Measurements from ENCODE around the gene NOVA1. TPM values are rescaled to one million over a fixed set of nuclear protein-coding genes. Genes with fewer than 3 reads are reported as not detected.

The NOVA1 gene
- polyA plus RNA-seq, 1 donor = 11.6 TPM

- no peaks in the 10 kb centered on the region for H3K36me3 ChIP-seq (ENCODE audit: control insufficient read depth, insufficient read depth, low read length)
- no peaks in the 10 kb centered on the region for H3K4me1 ChIP-seq (ENCODE audit: control insufficient read depth, insufficient read depth, low read length)
- no peaks in the 10 kb centered on the region for H3K9me3 ChIP-seq (ENCODE audit: control insufficient read depth, low read depth, low read length)
- DNase-seq = no peak
- 40% methylated on average over 1 of the region's 2 CpGs for WGBS (ENCODE audit: insufficient coverage, low lambda C conversion rate)
- H3K27ac ChIP-seq (ENCODE audit: low read length) = no peak overlapping the region
- H3K27me3 ChIP-seq (ENCODE audit: control insufficient read depth, insufficient read depth, low read length) = no peaks in the 10 kb centered on the region
- H3K4me3 ChIP-seq (ENCODE audit: low read length) = no peak overlapping the region
These were observed 3.7 kb downstream of the NOVA1 start for GRCh38 chr14:26594148-26594547.

- H3K4me3 ChIP-seq (ENCODE audit: low read length) = no peak overlapping the region
- WGBS (ENCODE audit: insufficient coverage, low lambda C conversion rate) = 100% methylated on average over 4 of the region's 4 CpGs
These were observed 4.5 kb downstream of the NOVA1 start for GRCh38 chr14:26593357-26593756.

GRCh38 chr14:26589925-26590324 lies 7.9 kb downstream of the NOVA1 start:
- no peak overlapping the region for H3K27ac ChIP-seq (ENCODE audit: low read length)
- no peak for DNase-seq
- no peak overlapping the region for H3K4me3 ChIP-seq (ENCODE audit: low read length)
- WGBS (ENCODE audit: insufficient coverage, low lambda C conversion rate) = no CpG with 5 or more reads among the region's 1 CpG
- H3K4me1 ChIP-seq (ENCODE audit: control insufficient read depth, insufficient read depth, low read length) = no peaks in the 10 kb centered on the region
- no peaks in the 10 kb centered on the region for H3K27me3 ChIP-seq (ENCODE audit: control insufficient read depth, insufficient read depth, low read length)
- H3K36me3 ChIP-seq (ENCODE audit: control insufficient read depth, insufficient read depth, low read length) = no peaks in the 10 kb centered on the region
- H3K9me3 ChIP-seq (ENCODE audit: control insufficient read depth, low read depth, low read length) = no peaks in the 10 kb centered on the region

More at GRCh38 chr14:26593357-26593756, 4.5 kb downstream of the NOVA1 start:
- Histone ChIP-seq H3K4me1 (ENCODE audit: control insufficient read depth, insufficient read depth, low read length) (no peaks in the 10 kb centered on the region), H3K27me3 (ENCODE audit: control insufficient read depth, insufficient read depth, low read length) (no peaks in the 10 kb centered on the region), H3K9me3 (ENCODE audit: control insufficient read depth, low read depth, low read length) (no peaks in the 10 kb centered on the region), H3K27ac (ENCODE audit: low read length) (no peak overlapping the region), H3K36me3 (ENCODE audit: control insufficient read depth, insufficient read depth, low read length) (no peaks in the 10 kb centered on the region)
- DNase-seq = no peak

DNA sequence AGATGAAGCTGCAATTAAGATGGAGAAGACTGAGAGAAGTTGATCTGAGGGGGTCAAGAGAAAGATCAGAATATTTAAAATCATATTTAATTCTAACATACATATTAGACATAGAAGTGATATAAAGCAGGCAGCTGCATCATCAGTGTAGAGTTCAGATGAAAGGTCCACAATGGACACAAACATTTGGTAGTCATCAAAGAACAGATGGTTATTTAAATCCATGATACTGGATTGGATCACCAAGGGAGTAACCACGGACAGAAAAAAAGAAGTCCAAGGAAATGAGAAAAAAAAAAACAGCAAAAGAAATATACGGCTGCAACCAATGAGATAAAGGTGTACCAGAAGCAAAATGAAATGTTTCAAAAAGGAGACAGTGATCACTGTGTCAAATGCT lies 20.1 kb downstream of the NOVA1 start:
- H3K27ac ChIP-seq (ENCODE audit: low read length) = no peak overlapping the region
- H3K36me3 ChIP-seq (ENCODE audit: control insufficient read depth, insufficient read depth, low read length) = no peaks in the 10 kb centered on the region
- no peaks in the 10 kb centered on the region for H3K9me3 ChIP-seq (ENCODE audit: control insufficient read depth, low read depth, low read length)
- no peak for DNase-seq
- WGBS (ENCODE audit: insufficient coverage, low lambda C conversion rate) = 88% methylated on average over 1 of the region's 2 CpGs
- no peak overlapping the region for H3K4me3 ChIP-seq (ENCODE audit: low read length)
- no peaks in the 10 kb centered on the region for H3K4me1 ChIP-seq (ENCODE audit: control insufficient read depth, insufficient read depth, low read length)
- H3K27me3 ChIP-seq (ENCODE audit: control insufficient read depth, insufficient read depth, low read length) = no peaks in the 10 kb centered on the region

- no peaks in the 10 kb centered on the region for H3K27me3 ChIP-seq (ENCODE audit: control insufficient read depth, insufficient read depth, low read length)
- no peak overlapping the region for H3K27ac ChIP-seq (ENCODE audit: low read length)
- WGBS (ENCODE audit: insufficient coverage, low lambda C conversion rate) = 86% methylated on average over 1 of the region's 1 CpG
- H3K4me1 ChIP-seq (ENCODE audit: control insufficient read depth, insufficient read depth, low read length) = no peaks in the 10 kb centered on the region
- H3K9me3 ChIP-seq (ENCODE audit: control insufficient read depth, low read depth, low read length) = no peaks in the 10 kb centered on the region
- no peak overlapping the region for H3K4me3 ChIP-seq (ENCODE audit: low read length)
- H3K36me3 ChIP-seq (ENCODE audit: control insufficient read depth, insufficient read depth, low read length) = no peaks in the 10 kb centered on the region
- no peak for DNase-seq
These were observed 43.6 kb downstream of the NOVA1 start for GRCh38 chr14:26554069-26554772.

DNA sequence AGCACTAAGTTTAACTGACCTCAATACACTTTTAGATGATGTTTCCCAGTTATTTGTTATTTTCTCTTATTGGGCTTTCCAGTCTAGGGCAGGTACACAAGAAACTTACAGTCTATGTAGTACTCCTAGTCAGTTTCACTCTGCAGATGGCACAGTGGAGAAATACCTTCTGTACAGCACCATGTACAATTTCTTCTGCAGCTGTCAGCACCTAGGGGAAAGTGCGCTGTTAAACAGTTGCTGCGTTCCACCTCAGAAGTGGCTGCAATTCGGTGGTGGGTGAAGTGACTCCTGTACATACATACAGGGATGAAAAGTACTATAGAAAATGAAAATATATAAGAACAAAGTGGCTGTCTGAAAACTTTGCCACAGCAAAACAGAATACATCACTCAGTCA lies 48.3 kb downstream of the NOVA1 start:
- no peak overlapping the region for H3K27ac ChIP-seq (ENCODE audit: low read length)
- H3K4me3 ChIP-seq (ENCODE audit: low read length) = no peak overlapping the region
- WGBS (ENCODE audit: insufficient coverage, low lambda C conversion rate) = no CpG with 5 or more reads among the region's 3 CpGs
- H3K4me1 ChIP-seq (ENCODE audit: control insufficient read depth, insufficient read depth, low read length) = no peaks in the 10 kb centered on the region
- H3K27me3 ChIP-seq (ENCODE audit: control insufficient read depth, insufficient read depth, low read length) = no peaks in the 10 kb centered on the region
- no peak for DNase-seq
- no peaks in the 10 kb centered on the region for H3K36me3 ChIP-seq (ENCODE audit: control insufficient read depth, insufficient read depth, low read length)
- H3K9me3 ChIP-seq (ENCODE audit: control insufficient read depth, low read depth, low read length) = no peaks in the 10 kb centered on the region

- Histone ChIP-seq H3K4me1 (ENCODE audit: control insufficient read depth, insufficient read depth, low read length) (no peaks in the 10 kb centered on the region), H3K27me3 (ENCODE audit: control insufficient read depth, insufficient read depth, low read length) (no peaks in the 10 kb centered on the region), H3K36me3 (ENCODE audit: control insufficient read depth, insufficient read depth, low read length) (no peaks in the 10 kb centered on the region), H3K27ac (ENCODE audit: low read length) (no peak overlapping the region), H3K9me3 (ENCODE audit: control insufficient read depth, low read depth, low read length) (no peaks in the 10 kb centered on the region), H3K4me3 (ENCODE audit: low read length) (no peak overlapping the region)
- DNase-seq = no peak
These were observed 49.4 kb downstream of the NOVA1 start for GRCh38 chr14:26548406-26548805.

DNA sequence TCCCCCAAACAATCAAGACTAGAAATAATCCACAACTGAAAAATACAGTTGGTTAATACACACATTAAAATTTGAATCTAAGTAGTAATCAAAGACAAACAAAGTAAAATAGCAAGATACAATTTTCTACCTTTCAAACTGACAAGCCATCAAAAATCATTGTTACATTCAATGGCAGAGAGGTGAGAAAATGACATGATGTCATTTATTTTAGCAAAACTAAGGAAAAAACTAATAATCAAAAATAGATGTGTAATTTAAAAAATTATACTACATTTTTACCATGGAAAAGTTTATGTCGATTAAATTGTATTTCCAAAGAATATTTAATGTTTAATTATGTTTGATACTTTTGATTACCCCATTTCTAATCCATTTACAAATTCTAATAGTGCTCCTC lies 59.7 kb downstream of the NOVA1 start:
- WGBS (ENCODE audit: insufficient coverage, low lambda C conversion rate) = 100% methylated on average over 1 of the region's 1 CpG

DNA sequence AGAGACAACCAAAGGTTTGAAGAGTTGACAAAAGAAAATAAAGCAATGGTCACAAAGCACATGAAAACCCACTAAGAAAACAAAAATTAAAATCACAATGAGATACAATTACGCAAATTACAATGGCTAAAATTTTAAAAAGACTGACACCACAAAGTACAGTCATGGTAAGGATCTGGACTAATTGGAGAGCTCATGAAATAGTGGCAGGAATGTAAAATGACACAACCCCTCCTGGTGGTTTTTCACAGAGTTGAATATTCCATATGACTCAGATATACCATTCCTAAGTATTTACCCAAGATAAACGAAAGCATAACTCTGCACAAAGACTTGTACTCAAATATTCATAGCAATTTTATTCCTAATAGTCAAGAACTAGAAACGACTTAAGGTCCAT lies 65.9 kb downstream of the NOVA1 start:
- peak in 1 of 2 donors; percentile 24 for DNase-seq
- no peaks in the 10 kb centered on the region for H3K36me3 ChIP-seq (ENCODE audit: control insufficient read depth, insufficient read depth, low read length)
- no peak overlapping the region for H3K27ac ChIP-seq (ENCODE audit: low read length)
- no peaks in the 10 kb centered on the region for H3K4me1 ChIP-seq (ENCODE audit: control insufficient read depth, insufficient read depth, low read length)
- H3K4me3 ChIP-seq (ENCODE audit: low read length) = no peak overlapping the region
- H3K27me3 ChIP-seq (ENCODE audit: control insufficient read depth, insufficient read depth, low read length) = no peaks in the 10 kb centered on the region
- WGBS (ENCODE audit: insufficient coverage, low lambda C conversion rate) = 75% methylated on average over 2 of the region's 3 CpGs
- no peaks in the 10 kb centered on the region for H3K9me3 ChIP-seq (ENCODE audit: control insufficient read depth, low read depth, low read length)

More for the DNA sequence above, 59.7 kb downstream of the NOVA1 start:
- no peak for DNase-seq
- Histone ChIP-seq H3K36me3 (ENCODE audit: control insufficient read depth, insufficient read depth, low read length) (no peaks in the 10 kb centered on the region), H3K9me3 (ENCODE audit: control insufficient read depth, low read depth, low read length) (no peaks in the 10 kb centered on the region), H3K4me3 (ENCODE audit: low read length) (no peak overlapping the region), H3K4me1 (ENCODE audit: control insufficient read depth, insufficient read depth, low read length) (no peaks in the 10 kb centered on the region), H3K27me3 (ENCODE audit: control insufficient read depth, insufficient read depth, low read length) (no peaks in the 10 kb centered on the region), H3K27ac (ENCODE audit: low read length) (no peak overlapping the region)

DNA sequence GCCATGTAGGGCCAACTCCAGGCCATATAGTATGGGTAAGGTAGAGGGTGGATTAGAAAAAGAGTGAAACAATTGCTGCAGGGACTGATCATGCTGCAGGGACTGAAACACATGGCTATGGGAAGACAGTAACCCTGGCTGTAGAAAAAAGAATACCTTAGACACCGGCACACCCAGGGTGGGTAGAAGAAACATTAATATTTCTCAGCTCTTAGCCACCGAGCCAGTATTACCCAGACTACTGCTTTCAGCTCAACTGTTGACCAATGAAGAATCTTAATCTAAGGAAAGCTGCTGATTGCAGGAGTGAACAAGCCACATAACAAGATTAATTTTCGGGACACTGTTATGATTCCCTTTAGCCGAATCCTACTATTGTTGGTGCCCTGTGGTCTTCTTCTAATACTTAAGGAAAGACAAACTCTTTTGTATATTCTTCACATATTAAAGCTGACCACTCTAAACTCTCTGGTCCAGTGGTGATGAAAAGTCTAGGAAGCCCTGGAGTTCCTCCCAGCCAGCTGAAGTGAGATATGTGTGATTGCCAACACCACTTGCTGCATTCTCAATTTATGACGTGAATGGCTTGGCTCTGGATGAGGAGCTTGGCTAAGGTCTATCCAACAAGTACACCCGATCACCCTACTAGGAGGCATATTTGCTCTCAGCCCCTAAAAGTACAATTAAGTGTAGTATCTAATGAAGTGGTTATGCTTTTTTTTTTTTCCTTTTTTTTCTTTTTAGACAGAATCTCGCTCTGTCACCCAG lies 69.2 kb downstream of the NOVA1 start:
- no peak overlapping the region for H3K4me3 ChIP-seq (ENCODE audit: low read length)
- no peak for DNase-seq
- no peaks in the 10 kb centered on the region for H3K36me3 ChIP-seq (ENCODE audit: control insufficient read depth, insufficient read depth, low read length)
- no peak overlapping the region for H3K27ac ChIP-seq (ENCODE audit: low read length)
- no peaks in the 10 kb centered on the region for H3K27me3 ChIP-seq (ENCODE audit: control insufficient read depth, insufficient read depth, low read length)
- WGBS (ENCODE audit: insufficient coverage, low lambda C conversion rate) = no CpG with 5 or more reads among the region's 7 CpGs
- H3K9me3 ChIP-seq (ENCODE audit: control insufficient read depth, low read depth, low read length) = no peaks in the 10 kb centered on the region
- no peaks in the 10 kb centered on the region for H3K4me1 ChIP-seq (ENCODE audit: control insufficient read depth, insufficient read depth, low read length)

- no peaks in the 10 kb centered on the region for H3K36me3 ChIP-seq (ENCODE audit: control insufficient read depth, insufficient read depth, low read length)
- no peaks in the 10 kb centered on the region for H3K9me3 ChIP-seq (ENCODE audit: control insufficient read depth, low read depth, low read length)
- DNase-seq = no peak
- no peaks in the 10 kb centered on the region for H3K27me3 ChIP-seq (ENCODE audit: control insufficient read depth, insufficient read depth, low read length)
- H3K4me3 ChIP-seq (ENCODE audit: low read length) = no peak overlapping the region
- WGBS (ENCODE audit: insufficient coverage, low lambda C conversion rate) = no CpG with 5 or more reads among the region's 3 CpGs
- H3K27ac ChIP-seq (ENCODE audit: low read length) = no peak overlapping the region
- no peaks in the 10 kb centered on the region for H3K4me1 ChIP-seq (ENCODE audit: control insufficient read depth, insufficient read depth, low read length)
These were observed 70.7 kb downstream of the NOVA1 start for GRCh38 chr14:26527095-26527494.

Measured in large intestine (tissue), 3 donors.